GM13977 (cell line): ENCODE measurements around the gene RBM39.
A peak's percentile ranks its signal among the peaks of the same experiment; 100 is the strongest.
"Not testable (repeated sequence)": the region's sequence is repeated elsewhere in the genome, so short reads cannot be mapped to it uniquely, and the experiment has no call there.

Source experiments
- DNase-seq: peaks from one replicate; pipeline ENCODE4 v3.0.0; 2012; ENCODE audit warnings: low spot score
- CTCF ChIP-seq: IDR thresholded peaks from 2 replicates; pipeline ENCODE4 v1.5.1; 2012; ENCODE audit warnings: mild to moderate bottlenecking, control low read depth; ENCODE audit not compliant: insufficient read depth; ENCODE audit errors: extremely low read depth, missing control alignments
- in situ Hi-C: fragments of 300-500 bp; cut with MboI; formaldehyde crosslinking; loops from one replicate; pipeline ENCODE4 v1.12.0; 2022; ENCODE audit warnings: low sequenced_read_pairs, low pct_unique_long_range_greater_than_20kb, mixed read lengths, inconsistent platforms; ENCODE audit not compliant: unreplicated experiment

The RBM39 gene

GRCh38 chr20:35698298-35699126 is 43.5 kb downstream of the RBM39 start:
- DNase-seq, result peak; percentile 50
- no peak for TF ChIP-seq CTCF
- in situ Hi-C loops, result no loop called here

- no peak for DNase-seq
- in situ Hi-C loops, result no loop called here
- no peak for TF ChIP-seq CTCF
Measured at GRCh38 chr20:35697696-35698297, 44.3 kb downstream of the RBM39 start.

GRCh38 chr20:35695978-35696377 is 46.1 kb downstream of the RBM39 start:
- DNase-seq, result no peak
- TF ChIP-seq CTCF, result no peak
- in situ Hi-C loops, result no loop called here

GRCh38 chr20:35695245-35695749 is 46.8 kb downstream of the RBM39 start:
- in situ Hi-C loops, result no loop called here
- DNase-seq, result no peak
- TF ChIP-seq CTCF, result no peak

GRCh38 chr20:35690265-35690664 is 51.8 kb downstream of the RBM39 start:
- TF ChIP-seq CTCF, result no peak
- no peak for DNase-seq
- in situ Hi-C loops, result no loop called here

GRCh38 chr20:35686872-35687271 is 55.2 kb downstream of the RBM39 start:
- in situ Hi-C loops, DNase-seq: not testable (repeated sequence)
- peak; percentile 28 for TF ChIP-seq CTCF

GRCh38 chr20:35685368-35685767 is 56.7 kb downstream of the RBM39 start:
- in situ Hi-C loops, DNase-seq: not testable (repeated sequence)
